Calu3 (cell line): ENCODE measurements around the gene DRICH1. TPM values are rescaled to one million over a fixed set of nuclear protein-coding genes. Genes with fewer than 3 reads are reported as not detected.
A peak's percentile ranks its signal among the peaks of the same experiment; 100 is the strongest.
"Not testable (repeated sequence)": the region's sequence is repeated elsewhere in the genome, so short reads cannot be mapped to it uniquely, and the experiment has no call there.

Experiments used
- Bru-seq: library from RNA; stranded (reverse); fragments of 400-500 nt; gene quantifications from one replicate; lab custom pipeline; 2021; lab: Mats Ljungman, UMichigan
- BruChase-seq, 2 experiments: library from RNA; stranded (reverse); fragments of 400-500 nt; gene quantifications; one replicate each; lab custom pipeline; 2021; lab: Mats Ljungman, UMichigan
- BruUV-seq: library from RNA; stranded (reverse); fragments of 400-500 nt; replicated peaks from 2 replicates; lab custom pipeline; 2021; lab: Mats Ljungman, UMichigan
- CTCF ChIA-PET: fragments of 300-600 bp; sonication (Branson Sonifier 250); formaldehyde crosslinking; loops from one replicate; lab custom pipeline; 2022; ENCODE audit warnings: antibody characterized with exemption; lab: Charles Lee
- DNase-seq: peaks from one replicate; pipeline ENCODE4 v3.0.0; 2022
- H3K27ac Mint-ChIP-seq: one replicate; pipeline ENCODE4 v1.8.0; 2022; ENCODE audit warnings: mixed read lengths; ENCODE audit not compliant: unreplicated experiment
- H3K27me3 Mint-ChIP-seq: one replicate; pipeline ENCODE4 v1.8.0; 2022; ENCODE audit warnings: mixed read lengths; ENCODE audit not compliant: unreplicated experiment
- H3K36me3 Mint-ChIP-seq: one replicate; pipeline ENCODE4 v1.8.0; 2022; ENCODE audit warnings: mild to moderate bottlenecking, moderate library complexity, mixed read lengths; ENCODE audit not compliant: insufficient read depth, unreplicated experiment
- H3K4me1 Mint-ChIP-seq: one replicate; pipeline ENCODE4 v1.8.0; 2022; ENCODE audit warnings: mild to moderate bottlenecking, low read depth, mixed read lengths; ENCODE audit not compliant: unreplicated experiment
- H3K4me3 Mint-ChIP-seq: one replicate; pipeline ENCODE4 v1.8.0; 2022; ENCODE audit warnings: mild to moderate bottlenecking, low read depth, moderate library complexity, mixed read lengths; ENCODE audit not compliant: unreplicated experiment
- H3K9me3 Mint-ChIP-seq: one replicate; pipeline ENCODE4 v1.8.0; 2022; ENCODE audit warnings: low read depth, mixed read lengths; ENCODE audit not compliant: unreplicated experiment
- intact Hi-C: fragments of 100-400 bp; cut with micrococcal nuclease; formaldehyde crosslinking; loops from one replicate; pipeline ENCODE4 v1.10.0; 2022; ENCODE audit not compliant: unreplicated experiment
- long read RNA-seq: library from polyadenylated mRNA; stranded (forward); transcript quantifications from one replicate; pipeline ENCODE4 v2.0.0, GENCODE V29; 2022
- total RNA-seq: library from RNA; stranded (reverse); gene quantifications from 2 replicates; pipeline ENCODE4 v1.2.3, GENCODE V29; 2022
- TF ChIP-seq, protein P1 (sequence below): fragments of 200-600 bp; IDR thresholded peaks from one replicate; pipeline ENCODE4 v1.8.0; 2022; ENCODE audit warnings: antibody characterized with exemption; ENCODE audit not compliant: unreplicated experiment

Gene DRICH1, protein sequence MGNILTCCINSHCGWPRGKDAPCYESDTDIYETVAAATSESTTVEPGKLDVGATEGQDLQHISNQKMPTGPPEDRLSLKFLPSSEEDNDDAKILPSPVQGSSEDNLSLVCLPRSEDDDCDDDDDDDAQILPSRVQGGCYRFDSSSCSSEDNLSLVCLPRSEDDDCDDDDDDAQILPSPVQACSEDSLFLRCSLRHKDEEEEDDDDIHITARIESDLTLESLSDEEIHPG
- total RNA-seq = 1.1 and 1.9 TPM in 2 replicates
- Bru-seq, nascent RNA = percentile 46 among the genes with signal in this experiment
- BruChase-seq, experiment 1, labeled RNA remaining after a 6-hour chase = percentile 37 among the genes with signal in this experiment
- BruChase-seq, experiment 2, labeled RNA remaining after a 2-hour chase = percentile 39 among the genes with signal in this experiment
- long read RNA-seq = 0 reads

DNA sequence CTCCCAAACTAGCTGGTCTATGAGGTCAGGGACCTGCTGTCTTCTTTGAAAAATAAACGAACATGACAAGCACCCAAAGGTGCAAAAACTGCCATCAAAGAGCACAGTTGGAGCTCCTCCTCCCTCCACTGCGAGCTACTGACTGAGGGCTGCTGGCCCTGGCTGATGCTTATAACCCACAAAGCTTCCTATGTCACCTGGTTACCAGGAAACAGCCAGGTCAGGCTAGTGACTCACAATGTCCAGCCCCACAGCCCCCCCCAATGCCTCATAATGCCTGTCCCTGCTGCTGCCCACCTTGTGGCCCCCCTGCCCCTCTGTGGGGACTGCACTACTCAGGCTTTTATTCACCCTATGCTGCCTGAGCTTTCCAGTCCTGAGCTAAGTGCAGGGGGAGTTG lies at the start of gene DRICH1:
DRICH1 (minus strand) TSS at position 144 of the 400 bp plus-strand sequence. CDS start 298 bp downstream, outside the sequence.
- Mint-ChIP-seq H3K36me3 (peaks cover 5% of the 10 kb centered on the region), H3K27me3 (no peaks in the 10 kb centered on the region), H3K9me3 (no peaks in the 10 kb centered on the region), H3K4me3 (no peak within 1 kb of the TSS), H3K27ac (no peak within 1 kb of the TSS), H3K4me1 (no peaks in the 10 kb centered on the region)
- TF ChIP-seq, protein P1, sequence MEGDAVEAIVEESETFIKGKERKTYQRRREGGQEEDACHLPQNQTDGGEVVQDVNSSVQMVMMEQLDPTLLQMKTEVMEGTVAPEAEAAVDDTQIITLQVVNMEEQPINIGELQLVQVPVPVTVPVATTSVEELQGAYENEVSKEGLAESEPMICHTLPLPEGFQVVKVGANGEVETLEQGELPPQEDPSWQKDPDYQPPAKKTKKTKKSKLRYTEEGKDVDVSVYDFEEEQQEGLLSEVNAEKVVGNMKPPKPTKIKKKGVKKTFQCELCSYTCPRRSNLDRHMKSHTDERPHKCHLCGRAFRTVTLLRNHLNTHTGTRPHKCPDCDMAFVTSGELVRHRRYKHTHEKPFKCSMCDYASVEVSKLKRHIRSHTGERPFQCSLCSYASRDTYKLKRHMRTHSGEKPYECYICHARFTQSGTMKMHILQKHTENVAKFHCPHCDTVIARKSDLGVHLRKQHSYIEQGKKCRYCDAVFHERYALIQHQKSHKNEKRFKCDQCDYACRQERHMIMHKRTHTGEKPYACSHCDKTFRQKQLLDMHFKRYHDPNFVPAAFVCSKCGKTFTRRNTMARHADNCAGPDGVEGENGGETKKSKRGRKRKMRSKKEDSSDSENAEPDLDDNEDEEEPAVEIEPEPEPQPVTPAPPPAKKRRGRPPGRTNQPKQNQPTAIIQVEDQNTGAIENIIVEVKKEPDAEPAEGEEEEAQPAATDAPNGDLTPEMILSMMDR = no peak
- no TSS peak for BruUV-seq
- CTCF ChIA-PET = interaction anchor here (1.2 kb wide), 1 partner anchor 11 kb away, joined by 3 read pairs; no protein-coding TSS in a partner anchor
- intact Hi-C loops = no loop called here
- peak; percentile 17 for DNase-seq

GRCh38 chr22:23681026-23681809 lies 49.1 kb upstream of the DRICH1 start:
- intact Hi-C loops = no loop called here

GRCh38 chr22:23678133-23678532 lies 46.0 kb upstream of the DRICH1 start:
- Mint-ChIP-seq H3K27me3 (no peaks in the 10 kb centered on the region), H3K36me3 (peaks cover 20% of the 10 kb centered on the region), H3K4me1 (peaks cover 31% of the 10 kb centered on the region), H3K4me3 (no peak overlapping the region), H3K9me3 (no peaks in the 10 kb centered on the region), H3K27ac (no peak overlapping the region)
- CTCF ChIA-PET = interaction anchor here (0.7 kb wide), 1 partner anchor 22 kb away, joined by 4 read pairs; no protein-coding TSS in a partner anchor
- TF ChIP-seq, protein P1 = no peak
- intact Hi-C loops = no loop called here
- no peak for DNase-seq
- BruUV-seq = no TSS peak

More at GRCh38 chr22:23681026-23681809, 49.1 kb upstream of the DRICH1 start:
- H3K9me3 Mint-ChIP-seq = no peaks in the 10 kb centered on the region
- CTCF ChIA-PET = no interaction called here
- H3K4me3 Mint-ChIP-seq = no peak overlapping the region
- TF ChIP-seq, protein P1 = no peak
- no peaks in the 10 kb centered on the region for H3K27me3 Mint-ChIP-seq
- H3K4me1 Mint-ChIP-seq = peaks cover 23% of the 10 kb centered on the region
- H3K36me3 Mint-ChIP-seq = peaks cover 15% of the 10 kb centered on the region
- BruUV-seq = no TSS peak
- H3K27ac Mint-ChIP-seq = no peak overlapping the region
- no peak for DNase-seq

GRCh38 chr22:23677701-23677995 lies 45.5 kb upstream of the DRICH1 start:
- Mint-ChIP-seq H3K27me3 (no peaks in the 10 kb centered on the region), H3K27ac (no peak overlapping the region), H3K36me3 (peaks cover 15% of the 10 kb centered on the region), H3K9me3 (no peaks in the 10 kb centered on the region), H3K4me3 (no peak overlapping the region), H3K4me1 (peaks cover 34% of the 10 kb centered on the region)
- intact Hi-C loops = no loop called here
- no TSS peak for BruUV-seq
- TF ChIP-seq, protein P1 = no peak
- CTCF ChIA-PET = no interaction called here
- no peak for DNase-seq

GRCh38 chr22:23676841-23677700 lies 45.0 kb upstream of the DRICH1 start:
- peaks cover 12% of the 10 kb centered on the region for H3K36me3 Mint-ChIP-seq
- H3K27me3 Mint-ChIP-seq, H3K9me3 Mint-ChIP-seq, DNase-seq, H3K4me3 Mint-ChIP-seq, intact Hi-C loops, H3K27ac Mint-ChIP-seq, BruUV-seq: not testable (repeated sequence)
- peaks cover 39% of the 10 kb centered on the region for H3K4me1 Mint-ChIP-seq
- CTCF ChIA-PET = interaction anchor here (0.5 kb wide), 1 partner anchor 34 kb away, joined by 4 read pairs; no protein-coding TSS in a partner anchor
